DOHH2 (cell line): Measurements from ENCODE around the gene FAM234A.

Experiments used
- EZH2phosphoT487 ChIP-seq: fragments of 200-600 bp; sonication (generic); IDR thresholded peaks from 2 replicates; pipeline ENCODE4 v1.6.1; 2017; ENCODE audit warnings: borderline replicate concordance, mild to moderate bottlenecking, antibody characterized with exemption, low read length, moderate library complexity, mixed read lengths
- TF ChIP-seq, protein P1 (sequence below): fragments of 200-600 bp; sonication (generic); IDR thresholded peaks from one replicate; pipeline ENCODE4 v1.5.1; 2014; ENCODE audit warnings: antibody characterized with exemption, mild to moderate bottlenecking, low read depth, low read length; ENCODE audit not compliant: poor library complexity, severe bottlenecking

DNA sequence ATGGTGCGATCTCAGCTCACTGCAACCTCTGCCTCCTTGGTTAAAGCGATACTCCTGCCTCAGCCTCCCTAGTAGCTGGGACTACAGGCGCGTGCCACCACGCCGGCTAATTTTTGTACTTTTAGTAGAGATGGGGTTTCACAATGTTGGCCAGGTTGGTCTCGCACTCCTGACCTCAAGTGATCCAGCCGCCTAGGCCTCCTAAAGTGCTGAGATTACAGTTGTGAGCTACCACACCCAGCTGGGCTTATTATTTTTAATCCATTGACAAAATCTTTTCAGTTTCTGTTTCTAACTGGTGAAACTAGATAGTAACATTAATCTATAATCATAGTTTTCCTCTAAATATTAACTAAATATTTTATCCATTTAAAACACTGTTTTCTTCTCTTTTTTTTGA is 5.9 kb downstream of the FAM234A start:
- TF ChIP-seq, protein P1, sequence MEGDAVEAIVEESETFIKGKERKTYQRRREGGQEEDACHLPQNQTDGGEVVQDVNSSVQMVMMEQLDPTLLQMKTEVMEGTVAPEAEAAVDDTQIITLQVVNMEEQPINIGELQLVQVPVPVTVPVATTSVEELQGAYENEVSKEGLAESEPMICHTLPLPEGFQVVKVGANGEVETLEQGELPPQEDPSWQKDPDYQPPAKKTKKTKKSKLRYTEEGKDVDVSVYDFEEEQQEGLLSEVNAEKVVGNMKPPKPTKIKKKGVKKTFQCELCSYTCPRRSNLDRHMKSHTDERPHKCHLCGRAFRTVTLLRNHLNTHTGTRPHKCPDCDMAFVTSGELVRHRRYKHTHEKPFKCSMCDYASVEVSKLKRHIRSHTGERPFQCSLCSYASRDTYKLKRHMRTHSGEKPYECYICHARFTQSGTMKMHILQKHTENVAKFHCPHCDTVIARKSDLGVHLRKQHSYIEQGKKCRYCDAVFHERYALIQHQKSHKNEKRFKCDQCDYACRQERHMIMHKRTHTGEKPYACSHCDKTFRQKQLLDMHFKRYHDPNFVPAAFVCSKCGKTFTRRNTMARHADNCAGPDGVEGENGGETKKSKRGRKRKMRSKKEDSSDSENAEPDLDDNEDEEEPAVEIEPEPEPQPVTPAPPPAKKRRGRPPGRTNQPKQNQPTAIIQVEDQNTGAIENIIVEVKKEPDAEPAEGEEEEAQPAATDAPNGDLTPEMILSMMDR, result no peak
- no peak for TF ChIP-seq EZH2phosphoT487
